Upper lobe of left lung (tissue), 6 donors: ENCODE data around the gene CROCC. TPM values are rescaled to one million over a fixed set of nuclear protein-coding genes. Genes with fewer than 3 reads are reported as not detected.
"Not testable (repeated sequence)": the region's sequence is repeated elsewhere in the genome, so short reads cannot be mapped to it uniquely, and the experiment has no call there.

ENCODE experiments used
- ATAC-seq, 2 donors: fragments of 200-7000 bp; cut with Tn5 transposase; one replicate each; pipeline ENCODE4 v1.9.1; 2022; ENCODE audit warnings: mild to moderate bottlenecking in 2 of 2, moderate library complexity in 2 of 2; ENCODE audit not compliant: low FRiP score in 2 of 2
- DNase-seq, 2 donors: peaks; one replicate each; pipeline ENCODE4 v3.0.0-alpha.2; 2019 to 2020
- H3K27ac ChIP-seq, 4 donors: fragments of 200-600 bp; sonication (generic); one replicate each; pipeline ENCODE4 v1.5.1; 2016 to 2019
- H3K27me3 ChIP-seq, 4 donors: fragments of 200-600 bp; sonication (generic); one replicate each; pipeline ENCODE4 v1.5.1; 2017 to 2019
- H3K36me3 ChIP-seq, 4 donors: fragments of 200-600 bp; sonication (generic); one replicate each; pipeline ENCODE4 v1.5.1; 2016 to 2019
- H3K4me1 ChIP-seq, 4 donors: fragments of 200-600 bp; sonication (generic); one replicate each; pipeline ENCODE4 v1.5.1; 2018 to 2019
- H3K4me3 ChIP-seq, 4 donors: fragments of 200-600 bp; sonication (generic); one replicate each; pipeline ENCODE4 v1.5.1; 2017 to 2019; ENCODE audit warnings: mild to moderate bottlenecking in 2 of 4, moderate library complexity in 1 of 4
- H3K9me3 ChIP-seq, 4 donors: fragments of 200-600 bp; sonication (generic); one replicate each; pipeline ENCODE4 v1.5.1; 2018 to 2019
- CTCF ChIP-seq, 6 experiments: fragments of 450-650 bp in 4 of 6; fragments of 200-600 bp in 2 of 6; sonication (generic) in 2 of 6; IDR thresholded peaks; one replicate each; pipeline ENCODE4 v1.5.1; 2016 to 2019; ENCODE audit warnings: antibody characterized with exemption in 6 of 6
- EP300 ChIP-seq, 4 donors: sonication (generic); formaldehyde crosslinking; IDR thresholded peaks; one replicate each; pipeline ENCODE4 v1.5.1; 2017; ENCODE audit warnings: antibody characterized with exemption in 4 of 4, control low read depth in 2 of 4
- POLR2A ChIP-seq, 4 donors: fragments of 450-650 bp; IDR thresholded peaks; one replicate each; pipeline ENCODE4 v1.5.1; 2016 to 2017; ENCODE audit warnings: antibody characterized with exemption in 4 of 4, mild to moderate bottlenecking in 2 of 4
- POLR2AphosphoS5 ChIP-seq, 2 donors: sonication (generic); formaldehyde crosslinking; IDR thresholded peaks; one replicate each; pipeline ENCODE4 v1.5.1; 2017; ENCODE audit warnings: antibody characterized with exemption in 2 of 2
- WGBS, 2 donors: methylation state at CpG; one replicate each; pipeline ENCODE4 v1.1.5; 2017 to 2018; 5-methylcytosine and 5-hydroxymethylcytosine counted together
- total RNA-seq, 6 donors: library from RNA; depleted of rRNA in 4 of 6; stranded (reverse); fragments of >200 nt in 4 of 6; gene quantifications; one replicate each; pipeline versions ENCODE4 v1.1.0 to v1.2.1, GENCODE V29; 2016 to 2021
- donor health status: DM: no; HTN: no; CAD: no; lungs with moderate emphysema.
- donor health status: DM: no; HTN: yes; CAD: no; lungs with severe emphysema.

Gene CROCC
- total RNA-seq, 6 donors from 2014 or later: 21.0 to 184 (median 48.9) TPM

GRCh38 chr1:16927256-16927655, 5.5 kb downstream of the CROCC start:
- H3K4me1 ChIP-seq: peaks cover 0 to 5% (median 0%) of the 10 kb centered on the region in 4 donors
- ATAC-seq: no peak
- H3K27ac ChIP-seq: no peak overlapping the region
- no peaks in the 10 kb centered on the region for H3K9me3 ChIP-seq
- peaks cover 0 to 23% (median 7%) of the 10 kb centered on the region in 4 donors for H3K36me3 ChIP-seq
- TF ChIP-seq CTCF (IDR thresholded peaks at IDR 0.05) (no peak), EP300 (IDR thresholded peaks at IDR 0.05) (no peak), POLR2A (IDR thresholded peaks at IDR 0.05) (no peak), POLR2AphosphoS5 (IDR thresholded peaks at IDR 0.05) (no peak)
- H3K4me3 ChIP-seq: no peak overlapping the region
- no peak for DNase-seq
- H3K27me3 ChIP-seq: peaks cover 0 to 1% (median 0%) of the 10 kb centered on the region in 4 donors
- 84 to 94% methylated on average over 14 of the region's 14 CpGs for WGBS, 2 donors

- WGBS, 2 donors: 80 to 88% methylated on average over 13 of the region's 13 CpGs
- ATAC-seq: no peak
- H3K4me1 ChIP-seq: peaks cover 0 to 5% (median 0%) of the 10 kb centered on the region in 4 donors
- TF ChIP-seq POLR2AphosphoS5 (IDR thresholded peaks at IDR 0.05) (no peak), EP300 (IDR thresholded peaks at IDR 0.05) (no peak), CTCF (IDR thresholded peaks at IDR 0.05) (no peak), POLR2A (IDR thresholded peaks at IDR 0.05) (no peak)
- no peak overlapping the region for H3K4me3 ChIP-seq
- H3K27me3 ChIP-seq: no peaks in the 10 kb centered on the region
- no peak for DNase-seq
- H3K36me3 ChIP-seq: peaks cover 0 to 26% (median 10%) of the 10 kb centered on the region in 4 donors
- H3K9me3 ChIP-seq: no peaks in the 10 kb centered on the region
- no peak overlapping the region for H3K27ac ChIP-seq
These were observed 6.2 kb downstream of the CROCC start for GRCh38 chr1:16927711-16928485.

- peaks cover 0 to 32% (median 13%) of the 10 kb centered on the region in 4 donors for H3K36me3 ChIP-seq
- not testable (repeated sequence) for H3K4me3 ChIP-seq, H3K27me3 ChIP-seq, H3K9me3 ChIP-seq, H3K4me1 ChIP-seq, ATAC-seq, H3K27ac ChIP-seq
- DNase-seq: peak in 1 of 2 donors; percentile 30
- WGBS, 2 donors: 88 to 91% methylated on average over 22 to 24 of the region's 24 CpGs
These were observed 7.7 kb downstream of the CROCC start for GRCh38 chr1:16929146-16930041.

- not testable (repeated sequence) for ATAC-seq, H3K27ac ChIP-seq, H3K9me3 ChIP-seq, H3K4me1 ChIP-seq, H3K4me3 ChIP-seq, H3K27me3 ChIP-seq
- DNase-seq: peak in 1 of 2 donors; percentile 40
- 84 to 88% methylated on average over 18 of the region's 18 CpGs for WGBS, 2 donors
- H3K36me3 ChIP-seq: peaks cover 0 to 46% (median 18%) of the 10 kb centered on the region in 4 donors
These were observed 9.6 kb downstream of the CROCC start for GRCh38 chr1:16931206-16931934.

GRCh38 chr1:16933945-16934344, 12.2 kb downstream of the CROCC start:
- not testable (repeated sequence) for ATAC-seq, H3K9me3 ChIP-seq, H3K27me3 ChIP-seq, H3K4me1 ChIP-seq, H3K4me3 ChIP-seq, DNase-seq, H3K27ac ChIP-seq
- H3K36me3 ChIP-seq: peaks cover 0 to 68% (median 32%) of the 10 kb centered on the region in 4 donors

- peak in 1 of 2 donors; percentile 28 for ATAC-seq
- not testable (repeated sequence) for H3K4me1 ChIP-seq, H3K27me3 ChIP-seq, DNase-seq, H3K4me3 ChIP-seq, H3K9me3 ChIP-seq, H3K27ac ChIP-seq
- WGBS, 2 donors: 88 to 98% methylated on average over 14 to 16 of the region's 16 CpGs
- peaks cover 0 to 69% (median 28%) of the 10 kb centered on the region in 4 donors for H3K36me3 ChIP-seq
These were observed 14.8 kb downstream of the CROCC start for GRCh38 chr1:16936580-16936979.
